Sigmoid colon (tissue), 4 donors: ENCODE results near the gene USP38.
"Not testable (repeated sequence)": the region's sequence is repeated elsewhere in the genome, so short reads cannot be mapped to it uniquely, and the experiment has no call there.

Experiments used
- CTCF ChIP-seq, 4 experiments: fragments of 450-650 bp in 3 of 4; fragments of 200-600 bp in 1 of 4; IDR thresholded peaks; one replicate each; pipeline ENCODE4 v1.5.1; 2016 to 2019; ENCODE audit warnings: antibody characterized with exemption in 4 of 4, mild to moderate bottlenecking in 3 of 4, moderate library complexity in 2 of 4
- POLR2A ChIP-seq, 2 donors: fragments of 450-650 bp; IDR thresholded peaks; one replicate each; pipeline ENCODE4 v1.6.1; 2016; ENCODE audit warnings: antibody characterized with exemption in 2 of 2, mild to moderate bottlenecking in 2 of 2, moderate library complexity in 2 of 2
- POLR2AphosphoS5 ChIP-seq, 4 donors: sonication (generic); formaldehyde crosslinking; IDR thresholded peaks; one replicate each; pipeline ENCODE4 v1.6.1; 2017; ENCODE audit warnings: antibody characterized with exemption in 4 of 4

DNA sequence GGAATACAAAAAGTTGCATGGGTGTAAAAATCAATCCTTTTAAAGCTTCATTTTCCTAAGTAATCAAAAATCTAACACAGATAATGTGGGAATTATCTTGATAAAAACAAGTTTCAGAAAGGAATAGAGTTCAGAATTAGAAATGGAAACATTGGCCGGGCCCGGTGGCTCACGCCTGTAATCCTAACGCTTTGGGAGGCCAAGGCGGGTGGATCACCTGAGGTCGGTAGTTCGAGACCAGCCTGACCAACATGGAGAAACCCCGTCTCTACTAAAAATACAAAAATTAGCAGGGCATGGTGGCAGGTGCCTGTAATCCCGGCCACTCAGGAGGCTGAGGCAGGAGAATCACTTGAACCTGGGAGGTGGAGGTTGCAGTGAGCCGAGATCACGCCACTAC lies 52.5 kb downstream of the USP38 start:
- not testable (repeated sequence) for TF ChIP-seq CTCF, POLR2A, POLR2AphosphoS5 (IDR thresholded peaks at IDR 0.05)
